NCI-H146 treated with DMSO at 0.1 percent for 48 hours (cell line): ENCODE measurements around the gene OTOL1.

ENCODE experiments used
- DNase-seq: peaks from one replicate; lab custom pipeline; 2025; ENCODE audit not compliant: unreplicated experiment; lab: John Stamatoyannopoulos, UW

Gene OTOL1

GRCh38 chr3:161540594-161540993 is 44.0 kb downstream of the OTOL1 start:
- DNase-seq: no peak

GRCh38 chr3:161545824-161546223 is 49.2 kb downstream of the OTOL1 start:
- no peak for DNase-seq

- no peak for DNase-seq
These were observed 51.7 kb downstream of the OTOL1 start for GRCh38 chr3:161548301-161548700.

GRCh38 chr3:161549261-161549660 is 52.7 kb downstream of the OTOL1 start:
- no peak for DNase-seq

- DNase-seq: no peak
These were observed 54.0 kb downstream of the OTOL1 start for GRCh38 chr3:161550491-161551195.

- DNase-seq: no peak
These were observed 55.1 kb downstream of the OTOL1 start for GRCh38 chr3:161551697-161552096.

- no peak for DNase-seq
These were observed 56.5 kb downstream of the OTOL1 start for GRCh38 chr3:161552984-161553560.
